Activated CD8-positive, alpha-beta T cell treated with anti-CD3 and anti-CD28 coated beads, Interleukin-2, amount 10 ng/mL, durations not matched to agents 7 days and 5 days (primary cell): Measurements from ENCODE around the gene ENTPD2. TPM values are rescaled to one million over a fixed set of nuclear protein-coding genes. Genes with fewer than 3 reads are reported as not detected.
A peak's percentile ranks its signal among the peaks of the same experiment; 100 is the strongest.

ENCODE experiments used
- ATAC-seq: fragments of 150-1000 bp; cut with Tn5 transposase; one replicate; pipeline ENCODE4 v1.10.0; 2021; ENCODE audit warnings: moderate library complexity
- CTCF ChIA-PET: fragments of 350-600 bp; sonication (Branson Sonifier 250); formaldehyde crosslinking; loops from one replicate; lab custom pipeline; 2021; ENCODE audit warnings: antibody characterized with exemption; lab: Charles Lee
- POLR2A ChIA-PET: fragments of 350-600 bp; sonication (Branson Sonifier 250); formaldehyde crosslinking; loops from one replicate; lab custom pipeline; 2021; ENCODE audit warnings: antibody characterized with exemption; lab: Charles Lee
- DNase-seq: peaks from one replicate; pipeline ENCODE4 v3.0.0-alpha.2; 2020
- H3K27ac Mint-ChIP-seq: one replicate; pipeline ENCODE4 v1.8.0; 2021; ENCODE audit warnings: mild to moderate bottlenecking, mixed read lengths
- H3K27me3 Mint-ChIP-seq: one replicate; pipeline ENCODE4 v1.8.0; 2021; ENCODE audit warnings: low read depth, mixed read lengths
- H3K36me3 Mint-ChIP-seq: one replicate; pipeline ENCODE4 v1.8.0; 2021; ENCODE audit warnings: low read depth, mixed read lengths
- H3K4me1 Mint-ChIP-seq: one replicate; pipeline ENCODE4 v1.8.0; 2021; ENCODE audit warnings: low read depth, mixed read lengths
- H3K4me3 Mint-ChIP-seq: one replicate; pipeline ENCODE4 v1.8.0; 2021; ENCODE audit warnings: mild to moderate bottlenecking, mixed read lengths
- H3K9me3 Mint-ChIP-seq: one replicate; pipeline ENCODE4 v1.8.0; 2022; ENCODE audit warnings: mixed read lengths; ENCODE audit not compliant: insufficient read depth
- total RNA-seq, 2 experiments: library from RNA; stranded (reverse); gene quantifications; one replicate each; pipeline ENCODE4 v1.2.3, GENCODE V29; 2021

The ENTPD2 gene
- total RNA-seq, 2 experiments from 2014 or later: 0.34 TPM; not detected in 1

GRCh38 chr9:137070201-137070905 lies 16.5 kb upstream of the ENTPD2 start, which contains the start of gene SAPCD2:
Gene SAPCD2, minus strand, starts transcription at chr9:137070557. Its CDS starts 97 bp downstream, at chr9:137070460.
- ATAC-seq: peak; percentile 90
- Mint-ChIP-seq H3K4me3 (peak within 1 kb of the TSS; percentile 86), H3K36me3 (peaks cover 7% of the 10 kb centered on the region), H3K4me1 (peaks cover 28% of the 10 kb centered on the region), H3K27me3 (no peaks in the 10 kb centered on the region), H3K27ac (peak within 1 kb of the TSS; percentile 91), H3K9me3 (no peaks in the 10 kb centered on the region)
- DNase-seq: peak; percentile 92
- CTCF ChIA-PET: interaction anchor here (1.1 to 6.2 kb wide), 14 partner anchors 11 to 287 kb away, joined by 3 to 78 read pairs (median 5); partner anchors contain the start of genes MAN1B1 and NPDC1
- POLR2A ChIA-PET: interaction anchor here (0.7 to 4.7 kb wide), 13 partner anchors 11 to 549 kb away, joined by 3 to 49 read pairs (median 5); partner anchors contain the start of genes ANAPC2, MAN1B1, SSNA1 and TUBB4B

GRCh38 chr9:137069508-137070091 lies 15.7 kb upstream of the ENTPD2 start:
- Mint-ChIP-seq H3K4me1 (peaks cover 28% of the 10 kb centered on the region), H3K4me3 (peak overlapping the region; percentile 86), H3K27ac (no peak overlapping the region), H3K9me3 (no peaks in the 10 kb centered on the region), H3K36me3 (peaks cover 7% of the 10 kb centered on the region), H3K27me3 (no peaks in the 10 kb centered on the region)
- ChIA-PET CTCF (interaction anchor here (1.2 to 6.2 kb wide), 15 partner anchors 12 to 286 kb away, joined by 3 to 78 read pairs (median 6); partner anchors contain the start of genes MAN1B1 and NPDC1), POLR2A (interaction anchor here (0.6 to 4.7 kb wide), 10 partner anchors 10 to 173 kb away, joined by 3 to 49 read pairs (median 6); partner anchors contain the start of genes ANAPC2, MAN1B1, SSNA1 and TUBB4B)
- ATAC-seq (peak; percentile 6), DNase-seq (no peak)

GRCh38 chr9:137068539-137069507 lies 15.0 kb upstream of the ENTPD2 start:
- ChIA-PET POLR2A (interaction anchor here (0.6 to 4.7 kb wide), 7 partner anchors 9 to 172 kb away, joined by 3 to 49 read pairs (median 6); partner anchors contain the start of genes ANAPC2, MAN1B1, SSNA1 and TUBB4B), CTCF (interaction anchor here (0.8 to 6.2 kb wide), 33 partner anchors 8 to 285 kb away, joined by 3 to 78 read pairs (median 6); partner anchors contain the start of genes ABCA2, AJM1, ANAPC2 and MAN1B1)
- Mint-ChIP-seq H3K27me3 (no peaks in the 10 kb centered on the region), H3K4me3 (peak overlapping the region; percentile 70), H3K9me3 (no peaks in the 10 kb centered on the region), H3K27ac (no peak overlapping the region), H3K4me1 (peaks cover 31% of the 10 kb centered on the region), H3K36me3 (peaks cover 10% of the 10 kb centered on the region)
- DNase-seq (no peak), ATAC-seq (no peak)

- DNase-seq (peak; percentile 93), ATAC-seq (peak; percentile 60)
- CTCF ChIA-PET: interaction anchor here (0.7 to 6.2 kb wide), 34 partner anchors 9 to 277 kb away, joined by 3 to 78 read pairs (median 5); partner anchors contain the start of genes ABCA2, AJM1, ANAPC2 and MAN1B1
- H3K27ac Mint-ChIP-seq: peak overlapping the region; percentile 81
- H3K4me3 Mint-ChIP-seq: peak overlapping the region; percentile 70
- H3K9me3 Mint-ChIP-seq: no peaks in the 10 kb centered on the region
- POLR2A ChIA-PET: interaction anchor here (0.9 to 4.7 kb wide), 3 partner anchors 19 to 173 kb away, joined by 4 to 49 read pairs (median 4); partner anchors contain the start of genes MAN1B1 and TUBB4B
- H3K27me3 Mint-ChIP-seq: no peaks in the 10 kb centered on the region
- peaks cover 31% of the 10 kb centered on the region for H3K4me1 Mint-ChIP-seq
- peaks cover 10% of the 10 kb centered on the region for H3K36me3 Mint-ChIP-seq
These were observed 14.1 kb upstream of the ENTPD2 start for GRCh38 chr9:137067860-137068538.

GRCh38 chr9:137066096-137066861 lies 12.4 kb upstream of the ENTPD2 start:
- Mint-ChIP-seq H3K9me3 (no peaks in the 10 kb centered on the region), H3K4me3 (no peak overlapping the region), H3K36me3 (peaks cover 10% of the 10 kb centered on the region), H3K4me1 (peaks cover 24% of the 10 kb centered on the region), H3K27me3 (no peaks in the 10 kb centered on the region), H3K27ac (no peak overlapping the region)
- DNase-seq: no peak
- no peak for ATAC-seq
- CTCF ChIA-PET: interaction anchor here (0.6 to 6.2 kb wide), 11 partner anchors 9 to 224 kb away, joined by 3 to 78 read pairs (median 27); partner anchors contain the start of genes ABCA2, AJM1, MAN1B1 and NPDC1
- POLR2A ChIA-PET: no interaction called here

GRCh38 chr9:137065336-137065967 lies 11.6 kb upstream of the ENTPD2 start:
- no peak overlapping the region for H3K4me3 Mint-ChIP-seq
- H3K36me3 Mint-ChIP-seq: peaks cover 10% of the 10 kb centered on the region
- POLR2A ChIA-PET: interaction anchor here (1.3 kb wide), 1 partner anchor 22 kb away, joined by 5 read pairs; the partner anchor contains the start of gene MAN1B1
- ATAC-seq (no peak), DNase-seq (no peak)
- no peak overlapping the region for H3K27ac Mint-ChIP-seq
- H3K4me1 Mint-ChIP-seq: peaks cover 16% of the 10 kb centered on the region
- CTCF ChIA-PET: interaction anchor here (1.5 to 6.2 kb wide), 4 partner anchors 17 to 223 kb away, joined by 3 to 78 read pairs (median 12); partner anchors contain the start of genes AJM1, DPP7 and NPDC1
- H3K27me3 Mint-ChIP-seq: no peaks in the 10 kb centered on the region
- no peaks in the 10 kb centered on the region for H3K9me3 Mint-ChIP-seq

- POLR2A ChIA-PET: interaction anchor here (1.3 kb wide), 1 partner anchor 22 kb away, joined by 5 read pairs; the partner anchor contains the start of gene MAN1B1
- no peak overlapping the region for H3K4me3 Mint-ChIP-seq
- no peaks in the 10 kb centered on the region for H3K9me3 Mint-ChIP-seq
- no peaks in the 10 kb centered on the region for H3K27me3 Mint-ChIP-seq
- H3K4me1 Mint-ChIP-seq: peaks cover 16% of the 10 kb centered on the region
- H3K36me3 Mint-ChIP-seq: peaks cover 10% of the 10 kb centered on the region
- CTCF ChIA-PET: interaction anchor here (0.9 to 6.2 kb wide), 7 partner anchors 9 to 161 kb away, joined by 3 to 78 read pairs (median 4); partner anchors contain the start of genes DPP7 and NPDC1
- no peak for ATAC-seq
- no peak overlapping the region for H3K27ac Mint-ChIP-seq
- no peak for DNase-seq
These were observed 11.0 kb upstream of the ENTPD2 start for GRCh38 chr9:137064880-137065164.

GRCh38 chr9:137064027-137064879 lies 10.4 kb upstream of the ENTPD2 start:
- Mint-ChIP-seq H3K4me3 (no peak overlapping the region), H3K4me1 (peaks cover 16% of the 10 kb centered on the region), H3K36me3 (peaks cover 10% of the 10 kb centered on the region), H3K9me3 (no peaks in the 10 kb centered on the region), H3K27me3 (no peaks in the 10 kb centered on the region), H3K27ac (no peak overlapping the region)
- DNase-seq (peak; percentile 63), ATAC-seq (no peak)
- POLR2A ChIA-PET: interaction anchor here (1.3 kb wide), 1 partner anchor 23 kb away, joined by 5 read pairs; the partner anchor contains the start of gene MAN1B1
- CTCF ChIA-PET: interaction anchor here (0.8 to 2.5 kb wide), 11 partner anchors 9 to 162 kb away, joined by 3 to 18 read pairs (median 4); partner anchors contain the start of genes DPP7, NPDC1 and UAP1L1
